Testis (tissue), 2 donors: ENCODE results near the gene KRT14.

ENCODE experiments used
- POLR2A ChIP-seq: fragments of 450-650 bp; IDR thresholded peaks from one replicate; pipeline ENCODE4 v1.6.1; 2017; ENCODE audit warnings: antibody characterized with exemption, mild to moderate bottlenecking, moderate library complexity
- TF ChIP-seq, protein P1 (sequence below), 3 experiments: fragments of 450-650 bp in 2 of 3; fragments of 200-600 bp in 1 of 3; sonication (generic) in 1 of 3; IDR thresholded peaks; one replicate each; pipeline ENCODE4 v1.5.1; 2016 to 2019; ENCODE audit warnings: antibody characterized with exemption in 3 of 3, mild to moderate bottlenecking in 2 of 3, moderate library complexity in 1 of 3

DNA sequence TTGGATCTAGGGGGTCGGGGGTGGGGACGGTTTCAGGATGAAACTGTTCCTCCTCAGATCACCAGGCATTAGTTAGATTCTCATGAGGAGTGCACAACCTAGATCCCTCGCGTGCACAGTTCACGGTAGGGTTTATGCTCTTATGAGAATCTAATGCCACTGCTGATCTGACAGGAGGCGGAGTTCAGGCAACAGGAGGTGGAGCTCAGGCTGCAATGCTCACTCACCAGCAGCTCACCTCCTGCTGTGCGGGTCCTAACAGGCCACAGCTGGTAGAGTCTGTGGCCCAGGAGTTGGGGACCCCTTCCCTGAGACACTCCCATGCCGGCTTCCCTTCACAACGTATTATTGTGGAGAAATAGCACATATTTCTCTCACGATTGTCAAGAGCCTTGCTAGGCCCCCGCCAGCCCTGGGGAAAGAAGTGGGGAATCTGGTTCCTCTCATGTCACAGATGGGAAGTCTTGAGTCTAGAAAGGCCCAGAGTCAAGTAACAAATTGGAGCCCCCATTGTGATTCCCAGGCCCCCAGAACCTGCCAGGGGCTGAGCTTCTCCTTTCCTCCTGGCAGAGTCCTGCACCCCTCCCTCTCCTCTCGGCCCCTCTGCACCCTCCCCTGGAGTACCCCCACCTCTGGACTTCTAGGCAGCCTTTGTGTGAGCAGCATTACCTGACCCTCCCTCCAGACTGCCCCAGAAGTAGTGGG, 6.1 kb upstream of the KRT14 start:
- TF ChIP-seq POLR2A = no peak
- TF ChIP-seq, protein P1, sequence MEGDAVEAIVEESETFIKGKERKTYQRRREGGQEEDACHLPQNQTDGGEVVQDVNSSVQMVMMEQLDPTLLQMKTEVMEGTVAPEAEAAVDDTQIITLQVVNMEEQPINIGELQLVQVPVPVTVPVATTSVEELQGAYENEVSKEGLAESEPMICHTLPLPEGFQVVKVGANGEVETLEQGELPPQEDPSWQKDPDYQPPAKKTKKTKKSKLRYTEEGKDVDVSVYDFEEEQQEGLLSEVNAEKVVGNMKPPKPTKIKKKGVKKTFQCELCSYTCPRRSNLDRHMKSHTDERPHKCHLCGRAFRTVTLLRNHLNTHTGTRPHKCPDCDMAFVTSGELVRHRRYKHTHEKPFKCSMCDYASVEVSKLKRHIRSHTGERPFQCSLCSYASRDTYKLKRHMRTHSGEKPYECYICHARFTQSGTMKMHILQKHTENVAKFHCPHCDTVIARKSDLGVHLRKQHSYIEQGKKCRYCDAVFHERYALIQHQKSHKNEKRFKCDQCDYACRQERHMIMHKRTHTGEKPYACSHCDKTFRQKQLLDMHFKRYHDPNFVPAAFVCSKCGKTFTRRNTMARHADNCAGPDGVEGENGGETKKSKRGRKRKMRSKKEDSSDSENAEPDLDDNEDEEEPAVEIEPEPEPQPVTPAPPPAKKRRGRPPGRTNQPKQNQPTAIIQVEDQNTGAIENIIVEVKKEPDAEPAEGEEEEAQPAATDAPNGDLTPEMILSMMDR (IDR thresholded peaks at IDR 0.05) = no peak
